MM.1S (cell line): ENCODE data around the gene SENP8.

Source experiments
- DNase-seq: peaks from one replicate; pipeline ENCODE4 v3.0.0-alpha.2; 2015
- H2AFZ ChIP-seq: fragments of 300-600 bp; sonication (generic); 2 replicates; pipeline ENCODE4 v1.6.0; 2016; ENCODE audit warnings: antibody characterized with exemption, low read length
- H3F3A ChIP-seq: fragments of 300-600 bp; sonication (generic); 2 replicates; pipeline ENCODE4 v1.6.1; 2016; ENCODE audit warnings: mild to moderate bottlenecking, antibody characterized with exemption, low read length, moderate library complexity, mixed read lengths; ENCODE audit not compliant: insufficient read depth
- H3K27ac ChIP-seq: fragments of 300-600 bp; sonication (generic); 2 replicates; pipeline ENCODE4 v1.5.1; 2016; ENCODE audit warnings: mild to moderate bottlenecking, low read length
- H3K27me3 ChIP-seq: fragments of 300-600 bp; sonication (generic); replicated peaks from 2 replicates; pipeline ENCODE4 v1.6.0; 2016; ENCODE audit warnings: low read length; ENCODE audit not compliant: insufficient read depth
- H3K36me3 ChIP-seq: fragments of 300-600 bp; sonication (generic); replicated peaks from 2 replicates; pipeline ENCODE4 v1.6.1; 2016; ENCODE audit warnings: mild to moderate bottlenecking, low read length, mixed read lengths; ENCODE audit not compliant: insufficient read depth
- H3K4me1 ChIP-seq: fragments of 300-600 bp; sonication (generic); 2 replicates; pipeline ENCODE4 v1.6.1; 2016; ENCODE audit warnings: low read length, mixed read lengths
- H3K4me2 ChIP-seq: fragments of 300-600 bp; sonication (generic); 2 replicates; pipeline ENCODE4 v1.6.0; 2016; ENCODE audit warnings: low read depth, low read length
- H3K4me3 ChIP-seq: fragments of 300-600 bp; sonication (generic); 2 replicates; pipeline ENCODE4 v1.5.1; 2016; ENCODE audit warnings: low read length, mixed read lengths
- H3K79me2 ChIP-seq: fragments of 300-600 bp; sonication (generic); 2 replicates; pipeline ENCODE4 v1.6.1; 2016; ENCODE audit warnings: mixed run types, low read length, mixed read lengths
- H3K9ac ChIP-seq: fragments of 300-600 bp; sonication (generic); 2 replicates; pipeline ENCODE4 v1.6.1; 2016; ENCODE audit warnings: low read length, mixed read lengths
- H3K9me2 ChIP-seq: fragments of 300-600 bp; sonication (generic); replicated peaks from 2 replicates; pipeline ENCODE4 v1.6.1; 2016; ENCODE audit warnings: mild to moderate bottlenecking, low read length, mixed read lengths; ENCODE audit not compliant: insufficient read depth
- H3K9me3 ChIP-seq: fragments of 300-600 bp; sonication (generic); replicated peaks from 2 replicates; pipeline ENCODE4 v1.6.1; 2016; ENCODE audit warnings: mild to moderate bottlenecking, low read length, mixed read lengths; ENCODE audit not compliant: insufficient read depth
- H4K20me1 ChIP-seq: fragments of 300-600 bp; sonication (generic); 2 replicates; pipeline ENCODE4 v1.6.1; 2016; ENCODE audit warnings: mild to moderate bottlenecking, low read length, moderate library complexity, mixed read lengths; ENCODE audit not compliant: insufficient read depth
- CTCF ChIP-seq: fragments of 300-600 bp; sonication (generic); IDR thresholded peaks from 2 replicates; pipeline ENCODE4 v1.5.1; 2016; ENCODE audit warnings: antibody characterized with exemption, low read length, mixed read lengths
- EZH2 ChIP-seq: fragments of 300-600 bp; sonication (generic); optimal IDR thresholded peaks from 2 replicates; pipeline ENCODE3; 2017; ENCODE audit warnings: low read depth, mild to moderate bottlenecking, antibody characterized with exemption, low read length, mixed read lengths
- EZH2phosphoT487 ChIP-seq: fragments of 300-600 bp; sonication (generic); IDR thresholded peaks from 2 replicates; pipeline ENCODE4 v1.6.1; 2018; ENCODE audit warnings: antibody characterized with exemption, low read length

Gene SENP8

GRCh38 chr15:72168131-72168807, 50.1 kb downstream of the SENP8 start:
- no peak for DNase-seq
- Histone ChIP-seq H3K4me3 (no peak overlapping the region), H3K9me3 (no peaks in the 10 kb centered on the region), H3F3A (no peaks in the 10 kb centered on the region), H3K9ac (no peak overlapping the region), H3K79me2 (no peaks in the 10 kb centered on the region), H3K27me3 (no peaks in the 10 kb centered on the region), H3K9me2 (no peaks in the 10 kb centered on the region), H4K20me1 (no peaks in the 10 kb centered on the region), H3K36me3 (no peaks in the 10 kb centered on the region), H2AFZ (no peak overlapping the region), H3K27ac (no peak overlapping the region), H3K4me2 (no peak overlapping the region), H3K4me1 (no peaks in the 10 kb centered on the region)
- TF ChIP-seq EZH2 (no peak), EZH2phosphoT487 (no peak)

DNA sequence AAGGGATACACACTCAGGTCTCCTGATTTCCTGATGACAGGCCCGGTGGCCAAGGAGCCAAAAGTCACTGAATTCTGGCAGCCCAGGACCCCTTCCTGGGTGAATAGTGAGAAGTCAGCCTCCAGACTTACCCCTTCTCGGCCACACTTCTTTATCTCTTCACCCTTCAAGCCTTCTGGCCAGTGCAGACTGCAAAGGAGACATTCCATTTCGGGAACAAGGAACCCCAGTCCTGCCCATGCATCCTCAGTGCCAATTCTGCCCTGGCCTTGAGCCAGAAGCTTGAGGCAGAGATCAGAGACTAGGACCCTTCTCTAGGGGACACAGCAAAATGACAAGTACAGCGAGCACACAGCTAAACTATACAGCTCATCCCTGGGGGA, 50.6 kb downstream of the SENP8 start:
- Histone ChIP-seq H3K79me2 (no peaks in the 10 kb centered on the region), H3K9me3 (no peaks in the 10 kb centered on the region), H3K27ac (no peak overlapping the region), H3K4me1 (no peaks in the 10 kb centered on the region), H3K27me3 (no peaks in the 10 kb centered on the region), H3K9me2 (no peaks in the 10 kb centered on the region), H3F3A (no peaks in the 10 kb centered on the region), H3K36me3 (no peaks in the 10 kb centered on the region), H4K20me1 (no peaks in the 10 kb centered on the region), H3K4me2 (no peak overlapping the region), H3K9ac (no peak overlapping the region), H3K4me3 (no peak overlapping the region), H2AFZ (no peak overlapping the region)
- no peak for DNase-seq
- TF ChIP-seq EZH2phosphoT487 = no peak
- TF ChIP-seq CTCF = no peak
- TF ChIP-seq EZH2 = no peak

DNA sequence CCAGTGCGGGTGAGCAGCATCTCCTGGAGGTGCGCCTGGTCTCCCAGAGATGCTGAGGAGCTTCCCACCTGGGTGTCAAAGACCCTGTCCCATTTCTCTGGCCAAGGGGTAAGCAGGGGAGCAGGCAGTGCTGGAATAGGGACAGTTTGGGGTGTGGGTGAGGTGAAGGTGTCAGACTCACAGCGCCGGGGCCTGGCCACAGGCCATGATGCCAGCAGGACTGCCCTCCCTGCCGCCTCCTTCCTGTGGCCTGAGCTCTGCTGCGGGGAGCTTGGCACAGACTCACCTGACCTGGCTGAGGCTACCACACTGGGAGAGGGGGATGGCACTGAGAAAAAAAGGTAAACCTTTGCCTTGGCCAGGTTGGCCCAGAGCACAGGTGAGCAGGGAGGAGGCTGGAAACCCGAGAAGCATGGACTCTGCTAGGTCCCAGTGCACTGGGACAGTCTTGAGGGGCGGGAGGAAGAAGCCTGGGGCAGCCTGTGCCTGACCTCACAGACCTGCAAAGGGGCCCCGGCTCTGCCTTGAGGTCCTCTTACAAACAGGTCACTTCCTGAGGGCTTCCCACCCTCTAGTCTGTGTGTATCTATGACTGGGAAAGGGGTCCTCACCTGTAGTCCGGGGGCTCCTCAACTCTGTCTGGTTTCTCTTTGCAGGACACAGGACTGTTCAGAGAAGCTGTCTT, 51.2 kb downstream of the SENP8 start:
- H4K20me1 ChIP-seq = no peaks in the 10 kb centered on the region
- no peaks in the 10 kb centered on the region for H3K79me2 ChIP-seq
- no peaks in the 10 kb centered on the region for H3F3A ChIP-seq
- H3K9ac ChIP-seq = no peak overlapping the region
- no peak overlapping the region for H3K4me3 ChIP-seq
- H3K36me3 ChIP-seq = no peaks in the 10 kb centered on the region
- DNase-seq = no peak
- no peaks in the 10 kb centered on the region for H3K27me3 ChIP-seq
- TF ChIP-seq EZH2phosphoT487 = no peak
- TF ChIP-seq CTCF = no peak
- no peak overlapping the region for H2AFZ ChIP-seq
- no peaks in the 10 kb centered on the region for H3K9me2 ChIP-seq
- H3K9me3 ChIP-seq = no peaks in the 10 kb centered on the region
- H3K4me2 ChIP-seq = no peak overlapping the region
- H3K4me1 ChIP-seq = no peaks in the 10 kb centered on the region
- H3K27ac ChIP-seq = no peak overlapping the region
